HG02610 (cell line): ENCODE measurements around the gene CDKL4.
A peak's percentile ranks its signal among the peaks of the same experiment; 100 is the strongest.
"Not testable (repeated sequence)": the region's sequence is repeated elsewhere in the genome, so short reads cannot be mapped to it uniquely, and the experiment has no call there.

Source experiments
- ATAC-seq: cut with Tn5 transposase; IDR thresholded peaks from one replicate; pipeline ENCODE4 v1.9.1; 2021; ENCODE audit warnings: mild to moderate bottlenecking, moderate library complexity; ENCODE audit not compliant: unreplicated experiment

CDKL4 gene

DNA sequence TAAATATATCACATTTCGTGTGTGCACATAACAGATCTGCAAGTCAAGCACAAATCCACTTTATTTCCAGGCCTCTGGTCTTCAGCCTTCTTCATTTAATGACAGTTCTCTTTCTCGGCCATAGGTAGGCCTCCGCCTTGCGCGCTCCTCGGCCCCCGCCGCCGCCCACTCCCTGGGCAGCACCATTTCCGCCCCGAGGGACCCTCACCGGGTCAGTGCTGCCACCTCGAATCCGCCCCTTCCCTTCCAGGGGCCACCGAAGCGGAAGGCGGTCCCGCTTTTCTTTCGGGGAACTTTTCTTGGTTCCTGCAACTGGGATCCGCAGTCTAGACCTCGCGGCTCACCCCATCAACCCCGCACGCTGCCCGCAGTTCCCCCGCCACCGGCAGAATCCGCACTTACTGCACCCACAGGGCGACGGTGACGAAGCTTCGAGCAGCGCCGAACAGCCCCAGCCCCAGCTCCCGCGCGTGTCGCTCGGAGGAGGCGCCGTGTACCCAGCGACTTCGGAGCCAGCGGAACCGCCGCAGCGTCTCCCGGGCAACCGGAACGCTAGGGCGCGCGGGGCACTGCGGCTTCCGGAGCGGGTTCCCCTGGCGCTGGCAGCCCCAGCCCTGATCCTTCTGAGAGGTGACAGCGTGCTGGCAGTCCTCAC is at the start of gene CDKL4:
Gene CDKL4, minus strand, starts transcription at position 502 of the 655 bp plus-strand sequence.
- ATAC-seq = no peak

DNA sequence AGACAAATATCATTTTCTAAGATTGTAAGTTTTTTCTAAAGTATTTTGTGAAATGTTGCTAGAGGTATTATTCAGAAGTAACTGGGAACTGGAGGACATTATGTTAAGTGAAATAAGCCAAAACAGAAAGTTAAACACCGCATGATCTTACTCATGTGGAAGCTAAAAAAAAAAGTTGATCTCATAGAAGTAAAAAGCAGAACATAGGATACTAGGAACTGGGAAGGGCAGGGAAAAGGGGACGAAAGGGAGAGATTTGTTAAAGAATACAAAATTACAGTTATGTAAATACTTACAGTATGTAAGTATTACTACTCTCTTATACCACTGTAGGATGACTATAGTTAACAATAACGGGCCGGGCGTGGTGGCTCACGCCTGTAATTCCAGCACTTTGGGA is 46.7 kb upstream of the CDKL4 start:
- no peak for ATAC-seq

DNA sequence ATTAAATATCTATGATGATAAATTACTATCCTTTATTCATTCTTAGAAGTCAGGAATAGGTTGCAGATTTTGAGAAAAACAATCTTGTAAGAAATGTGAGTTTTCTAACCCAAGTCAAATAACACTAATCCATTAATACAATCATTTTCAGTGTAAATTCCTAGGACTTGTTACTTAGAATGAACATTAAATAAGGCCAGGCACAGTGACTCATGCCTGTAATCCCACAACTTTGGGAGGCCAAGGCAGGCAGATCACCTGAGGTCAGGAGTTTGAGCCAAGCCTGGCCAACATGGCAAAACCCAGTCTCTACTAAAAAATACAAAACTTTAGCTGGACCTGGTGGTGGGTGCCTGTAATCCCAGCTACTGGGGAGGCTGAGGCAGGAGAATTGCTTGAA is 45.8 kb upstream of the CDKL4 start:
- no peak for ATAC-seq

DNA sequence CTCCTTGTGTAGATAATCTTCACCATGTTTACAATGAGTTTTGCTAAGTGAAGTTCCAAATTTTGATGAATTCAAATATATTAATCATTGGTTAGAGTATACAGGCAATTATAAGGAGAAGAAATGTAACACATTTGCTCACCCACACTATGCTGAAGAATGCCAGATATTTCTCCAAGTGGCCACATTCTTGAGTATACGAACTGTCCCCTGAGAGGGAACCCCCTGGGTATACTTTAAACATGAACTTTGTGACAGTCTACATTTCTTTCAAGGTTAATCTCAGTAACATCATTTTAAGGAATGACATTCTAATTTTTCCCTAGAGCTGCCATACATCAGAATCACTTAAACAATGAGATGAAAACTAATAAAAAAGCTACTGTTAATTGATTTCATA is 39.8 kb upstream of the CDKL4 start:
- ATAC-seq = no peak

DNA sequence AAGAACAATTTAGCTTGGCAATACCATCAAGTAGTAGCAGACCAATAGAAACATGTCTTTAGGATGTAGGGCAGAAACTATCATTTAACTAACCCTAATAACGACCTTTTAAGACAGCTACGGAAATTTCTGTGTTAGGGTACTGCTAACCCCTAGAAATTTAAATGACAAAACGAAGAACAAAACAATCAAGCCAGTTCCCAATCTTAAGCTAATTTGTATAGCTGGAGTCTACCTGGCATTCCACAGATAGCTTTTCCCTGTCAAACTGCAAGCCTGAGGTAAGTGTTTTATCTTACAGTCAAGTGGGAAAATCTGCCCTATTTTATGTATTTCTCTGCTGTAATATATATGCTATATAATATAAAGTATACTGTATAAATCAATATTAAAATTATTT is 37.6 kb upstream of the CDKL4 start:
- no peak for ATAC-seq

DNA sequence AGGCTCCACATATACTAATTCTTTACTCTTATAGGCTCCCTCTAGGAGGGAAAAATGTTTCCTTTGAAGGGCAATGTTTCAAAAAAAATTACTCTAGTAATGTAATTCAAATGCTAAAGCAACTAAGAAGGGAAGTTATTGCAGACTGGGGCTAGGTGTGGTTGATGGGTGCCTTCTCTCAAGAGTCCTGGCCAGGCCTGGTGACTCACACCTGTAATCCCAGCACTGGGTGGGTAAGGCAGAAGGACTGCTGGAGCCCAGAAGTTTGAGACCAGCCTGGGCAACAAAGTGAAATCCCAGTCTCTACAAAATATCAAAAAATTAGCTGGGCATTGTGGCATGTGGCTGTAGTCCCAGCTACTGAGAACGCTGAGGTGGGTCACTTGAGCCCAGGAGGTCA is 31.2 kb upstream of the CDKL4 start:
- ATAC-seq = no peak

DNA sequence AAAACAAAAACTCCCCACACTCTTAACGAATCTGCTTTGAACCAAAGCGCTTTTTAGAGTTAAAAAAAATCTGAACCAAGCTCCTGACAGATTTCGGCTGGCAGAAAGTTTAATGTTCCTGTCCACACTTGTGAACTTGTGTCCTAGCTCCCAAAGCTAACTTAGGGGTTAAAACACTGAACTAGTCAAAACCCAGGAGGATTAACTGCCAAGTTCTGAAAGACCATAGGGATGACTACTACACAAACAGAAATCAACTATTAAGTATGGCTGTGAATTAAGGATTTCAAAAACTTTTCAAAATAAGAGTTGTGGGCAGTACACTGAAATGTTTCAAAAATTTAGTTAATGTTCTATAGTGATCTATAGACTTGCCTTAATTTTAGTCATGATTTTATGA is 26.2 kb upstream of the CDKL4 start:
- ATAC-seq = no peak

DNA sequence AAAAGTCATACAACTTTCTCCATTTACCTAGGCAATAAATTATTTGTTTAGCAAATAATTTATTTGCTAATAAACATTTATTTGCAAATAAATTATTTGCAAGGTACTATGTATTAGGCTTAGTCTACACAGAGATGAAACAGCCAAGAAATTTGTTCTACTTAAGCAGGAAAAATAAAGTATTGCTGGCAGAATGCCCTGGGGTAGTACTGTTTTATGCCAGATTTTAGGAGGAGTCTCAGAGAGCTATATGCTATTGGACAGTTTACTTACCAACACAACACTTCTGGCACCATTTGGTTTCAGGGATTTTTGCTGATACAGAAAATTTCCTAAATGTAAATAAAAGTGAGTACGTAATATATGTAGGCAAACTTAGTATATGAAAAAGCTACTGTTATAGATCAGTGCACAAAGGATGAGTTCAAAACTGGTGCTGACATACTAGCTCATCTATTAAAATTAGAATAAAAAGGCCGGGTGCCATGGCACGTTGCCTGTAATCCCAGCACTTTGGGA is 23.2 kb upstream of the CDKL4 start:
- ATAC-seq = no peak

DNA sequence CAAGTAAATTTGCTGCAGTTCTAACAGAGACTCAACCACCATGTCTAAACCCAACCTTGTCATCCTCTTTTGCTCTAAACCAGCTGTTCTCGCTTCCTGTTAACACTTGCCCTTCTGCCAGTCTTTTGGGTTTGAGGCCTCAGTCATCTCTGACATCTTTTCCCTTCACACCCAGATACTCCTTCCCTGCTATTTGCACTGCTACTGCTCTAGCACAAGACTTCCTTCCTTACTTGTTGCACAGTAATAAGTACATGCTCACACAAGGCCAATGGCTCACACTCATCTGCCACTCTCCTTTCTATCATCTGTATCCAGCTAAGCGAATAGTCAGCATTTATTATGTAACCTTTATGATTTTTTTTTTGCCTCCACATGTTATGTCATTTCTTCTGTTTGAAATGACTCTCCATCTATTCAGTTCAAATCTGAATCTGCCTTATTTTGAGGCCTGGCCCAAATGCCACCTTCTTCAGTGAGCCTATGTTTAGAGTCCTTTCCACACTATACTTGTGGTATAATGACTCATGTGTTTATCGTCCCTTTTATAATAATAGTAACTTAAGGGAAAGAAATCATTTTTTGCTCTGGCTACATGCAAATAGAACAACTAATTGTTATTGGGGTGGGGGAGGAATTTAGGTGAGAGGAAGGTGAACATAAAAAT is 22.5 kb upstream of the CDKL4 start:
- ATAC-seq = peak; percentile 81

DNA sequence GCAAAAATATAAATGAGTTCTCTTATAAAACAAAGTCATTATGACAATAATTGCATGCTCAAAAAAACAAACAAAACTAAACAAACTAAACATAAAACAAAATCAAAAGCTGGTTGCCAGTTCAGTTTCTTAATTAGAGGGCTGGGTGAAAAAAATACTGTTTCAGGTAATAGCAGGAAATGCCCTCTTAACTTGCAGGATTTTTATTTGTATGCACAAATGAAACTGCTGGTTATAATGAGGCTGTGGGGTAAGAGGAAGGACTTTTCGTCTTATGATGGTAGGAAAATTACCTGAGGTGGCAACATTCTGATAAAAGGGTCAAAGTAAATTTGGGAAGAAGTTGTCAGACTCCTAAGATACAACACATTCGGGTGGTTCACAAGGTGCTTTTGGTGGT is 21.5 kb upstream of the CDKL4 start:
- ATAC-seq = no peak

DNA sequence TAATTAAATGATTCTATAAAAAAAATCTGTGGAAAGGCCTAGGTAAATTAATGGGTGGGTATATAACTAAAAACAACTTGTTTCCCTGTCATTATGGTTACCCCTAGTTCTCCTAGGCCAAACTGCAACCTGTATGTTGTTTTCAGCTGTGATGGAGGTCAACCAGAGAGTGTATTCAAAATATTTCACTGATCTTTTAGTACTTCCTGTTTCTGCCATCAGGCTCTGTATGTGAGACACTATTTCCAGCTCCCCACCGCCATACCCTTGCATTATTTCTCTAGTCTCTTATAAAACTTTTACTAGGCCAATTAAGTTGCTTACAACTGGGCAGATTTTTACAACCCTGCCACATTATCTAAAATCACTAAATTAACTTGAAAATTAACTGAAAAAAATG is 21.0 kb upstream of the CDKL4 start:
- ATAC-seq = peak; percentile 58

DNA sequence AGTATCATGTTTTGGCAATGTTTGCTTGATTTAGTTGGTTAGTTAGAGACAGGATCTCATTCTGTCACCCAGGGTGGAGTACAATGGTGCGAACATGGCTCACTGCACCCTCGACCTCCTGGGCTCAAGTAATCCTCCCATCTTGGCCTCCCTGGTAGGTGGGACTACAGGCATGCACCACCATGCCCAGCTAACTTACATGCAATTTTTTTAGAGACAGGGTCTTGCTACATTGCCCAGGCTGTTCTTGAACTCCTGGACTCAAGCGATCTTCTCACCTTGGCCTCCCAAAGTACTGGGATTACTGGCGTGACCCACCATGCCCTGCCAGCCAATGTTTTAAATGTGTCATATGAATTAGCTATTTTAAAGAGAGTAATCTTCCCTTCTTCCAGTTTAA is 16.3 kb upstream of the CDKL4 start:
- no peak for ATAC-seq

DNA sequence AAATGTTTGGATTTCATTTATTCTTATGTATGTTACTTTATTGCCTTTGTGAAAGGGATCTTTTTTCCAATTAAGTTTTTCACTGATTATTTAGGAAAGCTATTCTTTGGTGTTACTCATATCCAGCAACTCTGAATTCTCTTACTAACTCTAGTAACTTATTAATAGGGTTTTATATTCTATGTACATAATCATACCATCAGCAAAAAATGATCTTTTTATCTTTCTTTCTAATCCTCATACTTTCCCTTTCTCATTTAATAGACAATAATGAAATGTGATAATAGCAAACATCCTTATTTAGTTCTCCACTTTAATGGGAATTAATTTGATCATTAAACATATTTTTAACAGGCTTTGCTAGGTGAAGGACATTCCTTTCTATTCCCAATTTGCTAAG is 12.3 kb upstream of the CDKL4 start:
- ATAC-seq = no peak

DNA sequence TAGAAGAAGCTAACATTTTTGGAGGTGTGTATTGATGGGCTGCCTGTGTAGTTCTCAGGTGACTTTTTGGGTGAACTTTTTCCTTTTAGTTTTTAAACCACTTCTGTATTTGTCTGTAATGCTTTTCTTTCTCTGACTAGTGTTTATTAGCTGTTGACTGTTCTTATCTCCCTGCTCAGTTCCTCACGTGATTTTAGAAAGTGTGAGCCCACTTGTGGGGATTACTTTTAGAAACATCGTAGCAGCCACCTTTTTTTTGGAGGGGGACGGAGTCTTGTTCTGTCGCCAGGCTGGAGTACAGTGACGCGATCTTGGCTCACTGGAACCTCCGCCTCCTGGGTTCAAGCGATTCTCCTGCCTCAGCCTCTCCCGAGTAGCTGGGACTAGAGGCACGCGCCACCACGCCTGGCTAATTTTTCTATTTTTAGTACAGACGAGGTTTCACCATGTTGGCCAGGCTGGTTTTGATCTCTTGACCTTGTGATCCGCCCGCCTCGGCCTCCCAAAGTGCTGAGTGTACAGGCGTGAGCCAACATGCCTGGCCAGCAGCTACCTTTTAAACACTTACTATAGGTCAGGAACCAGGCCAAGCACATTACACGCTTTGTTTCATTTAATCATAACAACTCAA is 9.2 kb upstream of the CDKL4 start:
- ATAC-seq = no peak

DNA sequence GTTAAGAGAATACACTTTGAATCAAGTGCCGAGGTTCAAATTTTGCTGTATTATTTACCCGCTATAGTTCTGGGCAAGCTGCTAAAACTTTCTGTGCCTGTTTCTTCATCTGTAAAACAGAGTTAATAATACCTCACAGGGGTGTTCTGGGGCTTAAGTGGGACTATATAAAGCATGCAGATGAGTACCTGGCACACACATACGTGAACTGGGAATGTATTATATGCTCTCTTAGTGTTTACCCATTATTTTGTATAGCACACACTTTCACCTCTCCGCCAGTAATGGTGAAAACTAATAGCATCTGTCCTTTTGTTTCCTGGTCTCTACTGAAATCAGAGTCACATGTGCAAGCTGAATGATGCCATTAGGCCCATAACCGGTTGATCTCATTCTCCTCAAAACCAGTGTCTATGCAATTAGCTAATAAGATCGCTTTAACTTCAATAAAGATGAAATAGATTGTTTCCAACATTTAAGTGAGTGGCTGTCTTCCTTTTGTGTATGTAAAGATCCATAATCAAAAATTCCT is 3.8 kb upstream of the CDKL4 start:
- ATAC-seq = no peak

DNA sequence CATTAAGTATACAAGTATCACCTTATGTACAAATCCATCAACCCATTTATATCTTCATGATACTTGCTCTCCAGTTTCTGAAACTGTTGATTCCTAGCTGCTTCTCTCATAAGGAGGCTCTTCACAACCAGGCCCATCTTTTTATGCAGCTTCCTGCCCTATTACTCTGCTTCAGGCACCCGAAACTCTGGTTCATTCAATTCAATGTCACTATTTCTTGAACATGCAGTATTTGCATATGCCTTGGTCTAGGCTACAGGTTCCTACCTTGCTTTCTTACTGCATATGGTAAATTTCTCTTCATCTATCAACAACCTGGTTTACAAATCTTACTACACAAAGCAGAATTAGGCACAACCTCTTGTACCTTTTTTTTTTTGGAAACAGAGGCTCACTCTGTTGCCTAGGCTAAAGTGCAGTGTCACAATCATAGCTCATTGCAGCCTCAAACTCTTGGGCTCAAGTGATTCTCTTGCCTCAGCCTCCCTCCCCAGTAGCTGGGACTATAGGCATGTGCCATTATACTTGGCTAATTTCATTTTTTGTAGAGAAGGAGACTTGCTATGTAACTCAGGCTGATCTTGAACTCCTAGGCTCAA is 2.7 kb upstream of the CDKL4 start:
- no peak for ATAC-seq

DNA sequence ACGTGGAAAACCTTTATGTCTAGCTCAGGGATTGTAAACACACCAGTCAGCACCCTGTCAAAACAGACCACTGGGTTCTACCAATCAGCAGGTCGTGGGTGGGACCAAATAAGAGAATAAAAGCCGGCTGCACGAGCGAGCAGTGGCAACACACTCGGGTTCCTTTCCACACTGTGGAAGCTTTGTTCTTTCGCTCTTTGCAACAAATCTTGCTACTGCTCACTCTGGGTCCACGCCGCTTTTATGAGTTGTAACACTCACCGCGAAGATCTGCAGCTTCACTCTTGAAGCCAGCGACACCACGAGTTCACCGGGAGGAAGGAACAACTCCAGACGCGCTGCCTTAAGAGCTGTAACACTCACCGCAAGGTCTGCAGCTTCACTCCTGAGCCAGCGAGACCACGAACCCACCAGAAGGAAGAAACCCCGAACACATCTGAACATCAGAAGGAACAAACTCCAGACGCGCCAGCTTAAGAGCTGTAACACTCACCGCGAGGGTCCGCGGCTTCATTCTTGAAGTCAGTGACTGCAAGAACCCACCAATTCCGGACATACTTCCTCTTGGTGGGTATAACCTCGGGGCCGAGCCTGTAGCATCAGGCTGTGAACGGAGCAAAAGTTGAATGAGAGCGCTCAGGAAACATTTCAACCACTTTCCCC is 1.3 kb upstream of the CDKL4 start:
- ATAC-seq = not testable (repeated sequence)

DNA sequence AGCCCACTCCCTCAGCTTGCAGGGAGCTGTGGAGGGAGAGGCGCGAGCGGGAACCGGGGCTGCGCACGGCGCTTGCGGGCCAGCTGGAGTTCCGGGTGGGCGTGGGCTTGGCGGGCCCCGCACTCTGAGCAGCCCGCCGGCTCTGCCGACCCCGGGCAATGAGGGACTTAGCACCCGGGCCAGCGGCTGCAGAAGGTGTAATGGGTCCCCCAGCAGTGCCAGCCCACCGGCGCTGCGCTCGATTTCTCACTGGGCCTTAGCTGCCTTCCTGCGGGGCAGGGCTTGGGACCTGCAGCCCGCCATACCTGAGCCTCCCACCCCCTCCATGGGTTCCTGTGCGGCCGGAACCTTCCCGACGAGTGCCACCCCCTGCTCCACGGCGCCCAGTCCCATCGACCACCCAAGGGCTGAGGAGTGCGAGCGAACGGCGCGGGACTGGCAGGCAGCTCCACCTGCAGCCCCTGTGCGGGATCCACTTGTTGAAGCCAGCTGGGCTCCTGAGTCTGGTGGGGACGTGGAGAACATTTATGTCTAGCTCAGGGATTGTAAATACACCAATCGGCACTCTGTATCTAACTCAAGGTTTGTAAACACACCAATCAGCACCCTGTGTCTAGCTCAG is 582 bp upstream of the CDKL4 start:
- not testable (repeated sequence) for ATAC-seq

DNA sequence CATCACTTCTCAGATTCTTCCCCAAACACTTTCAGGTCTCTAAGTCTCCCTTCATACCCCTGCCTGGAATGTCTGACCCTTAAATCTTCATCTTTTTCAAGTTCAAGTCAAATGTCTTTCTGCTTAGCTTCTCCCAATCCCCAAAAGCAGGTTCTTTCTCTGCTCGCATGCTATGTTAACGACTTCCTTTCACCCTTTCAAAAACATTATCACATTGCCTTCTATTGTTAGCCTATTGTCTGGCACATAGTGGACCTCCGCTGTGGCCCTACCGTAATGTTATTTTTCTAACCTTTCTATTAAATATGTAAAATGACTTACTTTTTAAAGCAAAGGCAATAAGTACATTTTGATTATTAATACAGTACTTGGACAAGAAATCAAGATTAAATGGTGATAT is 2.2 kb downstream of the CDKL4 start:
- no peak for ATAC-seq

DNA sequence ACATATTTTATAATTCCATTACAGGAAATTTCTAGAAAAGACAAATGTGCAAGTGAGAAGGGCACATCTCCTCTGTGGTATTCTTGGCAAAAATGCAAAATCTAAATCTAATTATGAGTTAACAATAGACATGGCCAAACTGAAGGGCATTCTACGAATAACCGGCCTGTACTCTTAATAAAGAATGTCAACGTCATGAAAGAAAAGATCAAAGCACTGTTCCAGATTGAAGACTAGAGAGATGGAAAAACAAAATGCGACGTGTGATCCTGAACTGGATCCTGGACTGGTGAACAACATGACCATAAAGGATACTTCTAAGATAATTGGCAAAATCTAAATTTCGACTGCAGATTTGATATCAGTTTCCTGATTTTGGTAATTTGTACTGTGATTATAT is 3.0 kb downstream of the CDKL4 start:
- ATAC-seq = no peak

DNA sequence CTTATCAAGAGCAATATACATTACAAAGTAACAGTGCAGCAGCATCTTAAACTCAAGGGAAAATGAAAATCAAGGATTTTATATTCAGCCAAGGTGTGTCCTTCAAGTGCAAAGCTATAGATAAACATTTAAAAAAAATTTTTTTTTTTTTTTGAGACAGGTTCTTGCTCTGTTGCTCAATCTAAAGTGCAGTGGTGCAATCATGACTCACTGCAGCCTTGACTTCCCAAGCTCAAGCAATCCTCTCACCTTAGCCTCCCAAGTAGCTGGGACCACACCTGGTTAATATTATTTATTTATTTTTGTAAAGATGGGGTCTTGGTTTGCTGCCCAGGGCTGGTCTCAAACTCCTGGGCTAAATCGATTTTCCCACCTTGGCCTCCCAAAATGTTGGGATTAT is 9.0 kb downstream of the CDKL4 start:
- no peak for ATAC-seq
